ENCODE results near the gene ODF2L. TPM values are rescaled to one million over a fixed set of nuclear protein-coding genes. Genes with fewer than 3 reads are reported as not detected.
A peak's percentile ranks its signal among the peaks of the same experiment; 100 is the strongest.

The ODF2L gene
- total and polyA plus RNA-seq, 10 donors: 39.1 to 132 (median 89.8) TPM

- Histone ChIP-seq H3K36me3 (peaks cover 0 to 38% (median 12%) of the 10 kb centered on the region in 6 donors), H3K4me3 (peak overlapping the region in 4 of 8 donors; percentile 1 to 32 (median 8)), H3K9me3 (peaks cover 0 to 15% (median 10%) of the 10 kb centered on the region in 8 donors), H3K27me3 (replicated peaks in 1 of 7) (no peaks in the 10 kb centered on the region), H3K4me1 (peaks cover 4 to 55% (median 22%) of the 10 kb centered on the region in 6 donors), H3K27ac (peak overlapping the region in 1 of 8 donors; percentile 65)
- WGBS, 5 donors: 7 to 13% (median 10%) methylated on average over 4 of the region's 4 CpGs
- intact Hi-C loops (cut with DNase I; ENCODE audit: low total_unique reads): no loop called here
- no peak for DNase-seq
- TF ChIP-seq POLR2A (IDR thresholded peaks at IDR 0.05) (no peak), CTCF (IDR thresholded peaks at IDR 0.05 in 8 of 11, conservative IDR thresholded peaks at IDR 0.05 in 3 of 11) (peak; percentile 72 to 90 (median 87)), POLR2AphosphoS5 (IDR thresholded peaks at IDR 0.05) (no peak)
These were observed 15.8 kb downstream of the ODF2L start for GRCh38 chr1:86380257-86380861.

GRCh38 chr1:86378813-86379212 is 17.3 kb downstream of the ODF2L start:
- H3K4me3 ChIP-seq: no peak overlapping the region
- WGBS, 5 donors: 91 to 100% (median 100%) methylated on average over 1 of the region's 1 CpG
- H3K27me3 ChIP-seq (replicated peaks in 1 of 7): no peaks in the 10 kb centered on the region
- peaks cover 0 to 52% (median 16%) of the 10 kb centered on the region in 6 donors for H3K36me3 ChIP-seq
- no peak for TF ChIP-seq CTCF (IDR thresholded peaks at IDR 0.05 in 8 of 11, conservative IDR thresholded peaks at IDR 0.05 in 3 of 11)
- TF ChIP-seq POLR2A (IDR thresholded peaks at IDR 0.05): no peak
- no peak for TF ChIP-seq POLR2AphosphoS5 (IDR thresholded peaks at IDR 0.05)
- intact Hi-C loops (cut with DNase I; ENCODE audit: low total_unique reads): loop anchor here (10.0 kb wide), 2 partner anchors 126 to 316 kb away; no protein-coding TSS in a partner anchor
- no peak for DNase-seq
- H3K4me1 ChIP-seq: peaks cover 4 to 39% (median 17%) of the 10 kb centered on the region in 6 donors
- no peak overlapping the region for H3K27ac ChIP-seq
- peaks cover 0 to 15% (median 10%) of the 10 kb centered on the region in 8 donors for H3K9me3 ChIP-seq

DNA sequence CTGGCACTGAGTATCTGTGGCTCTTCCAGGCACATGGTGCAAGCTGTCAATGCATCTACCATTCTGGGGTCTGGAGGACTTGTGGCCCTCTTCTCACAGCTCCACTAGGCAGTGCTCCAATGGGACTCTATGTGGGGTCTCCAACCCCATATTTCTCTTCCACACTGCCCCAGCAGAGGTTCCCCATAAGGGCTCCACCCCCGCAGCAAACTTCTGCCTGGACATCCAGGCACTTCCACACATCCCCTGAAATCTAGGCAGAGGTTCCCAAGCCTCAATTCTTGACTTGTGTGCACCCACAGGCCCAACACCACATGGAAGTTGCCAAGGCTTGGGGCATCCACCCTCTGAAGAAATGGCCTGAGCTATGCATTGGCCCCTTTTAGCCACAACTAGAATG is 18.8 kb downstream of the ODF2L start:
- WGBS, 5 donors: 97 to 100% (median 100%) methylated on average over 1 of the region's 1 CpG
- no peaks in the 10 kb centered on the region for H3K27me3 ChIP-seq (replicated peaks in 1 of 7)
- intact Hi-C loops (cut with DNase I; ENCODE audit: low total_unique reads): loop anchor here (10.0 kb wide), 2 partner anchors 127 to 317 kb away; no protein-coding TSS in a partner anchor

More for the DNA sequence above, 18.8 kb downstream of the ODF2L start:
- H3K4me1 ChIP-seq: peaks cover 0 to 24% (median 5%) of the 10 kb centered on the region in 6 donors
- DNase-seq: no peak
- H3K36me3 ChIP-seq: peaks cover 0 to 67% (median 18%) of the 10 kb centered on the region in 6 donors
- TF ChIP-seq CTCF (IDR thresholded peaks at IDR 0.05 in 8 of 11, conservative IDR thresholded peaks at IDR 0.05 in 3 of 11) (no peak), POLR2A (IDR thresholded peaks at IDR 0.05) (no peak), POLR2AphosphoS5 (IDR thresholded peaks at IDR 0.05) (no peak)
- H3K4me3 ChIP-seq: no peak overlapping the region
- H3K27ac ChIP-seq: no peak overlapping the region
- peaks cover 0 to 15% (median 10%) of the 10 kb centered on the region in 8 donors for H3K9me3 ChIP-seq

Measured in spleen (tissue), 11 donors.